HepG2 (cell line): ENCODE measurements around the gene B3GNT9. TPM values are rescaled to one million over a fixed set of nuclear protein-coding genes. Genes with fewer than 3 reads are reported as not detected.

Experiments
- ATAC-seq: fragments of 200-7000 bp; cut with Tn5 transposase; 3 replicates; pipeline ENCODE4 v1.9.1; 2020; ENCODE audit warnings: mild to moderate bottlenecking, moderate library complexity
- BruUV-seq: library from RNA; stranded (reverse); fragments of 400-500 nt; replicated peaks from 2 replicates; lab custom pipeline; 2021; lab: Mats Ljungman, UMichigan
- CTCF ChIA-PET: fragments of 300-600 bp; formaldehyde crosslinking; extraction: SDS; loops from one replicate; lab custom pipeline; 2021; ENCODE audit warnings: low total read pairs, inconsistent platforms, low intra/inter-chr PET ratio; lab: Yijun Ruan, JAX
- POLR2A ChIA-PET: fragments of 350-600 bp; sonication (Branson Sonifier 250); formaldehyde crosslinking; loops from one replicate; lab custom pipeline; 2020; ENCODE audit warnings: antibody characterized with exemption, inconsistent platforms; lab: Yijun Ruan, JAX
- DNase-seq: peaks from one replicate; pipeline ENCODE4 v3.0.0-alpha.2; 2015; ENCODE audit warnings: low spot score
- FAIRE-seq: peaks from 3 replicates; lab custom pipeline; 2011; peaks lifted over from hg19 to GRCh38; lab: Jason Lieb, UNC
- H2AFZ ChIP-seq: one replicate; pipeline ENCODE4 v1.6.1; 2011; ENCODE audit warnings: low read length, inconsistent platforms
- H3K27ac ChIP-seq: fragments of 300-600 bp; 3 replicates; pipeline ENCODE4 v1.8.0; 2011; ENCODE audit warnings: mixed run types, mild to moderate bottlenecking, mixed read lengths, low read length, inconsistent platforms; ENCODE audit not compliant: insufficient read depth; ENCODE audit errors: extremely low read length
- H3K27me3 ChIP-seq, 2 experiments: fragments of 200-600 bp in 1 of 2; 2 replicates in 1 of 2; 3 replicates in 1 of 2; pipeline versions ENCODE4 v1.6.0 to v1.8.0; 2011; ENCODE audit warnings: low read length in 2 of 2, mild to moderate bottlenecking in 2 of 2, moderate library complexity in 2 of 2, inconsistent platforms in 1 of 2; ENCODE audit not compliant: insufficient read depth in 2 of 2, control insufficient read depth in 1 of 2
- H3K36me3 ChIP-seq, 2 experiments: fragments of 200-600 bp in 1 of 2; replicated peaks in 1 of 2; 2 replicates in 1 of 2; 3 replicates in 1 of 2; pipeline versions ENCODE4 v1.5.1 to v1.8.0; 2011; ENCODE audit warnings: low read length in 2 of 2, inconsistent platforms in 1 of 2; ENCODE audit not compliant: insufficient read depth in 2 of 2, control insufficient read depth in 1 of 2
- H3K4me1 ChIP-seq: 2 replicates; pipeline ENCODE4 v1.5.1; 2012; ENCODE audit warnings: low read length, inconsistent platforms; ENCODE audit not compliant: insufficient read depth
- H3K4me2 ChIP-seq: 2 replicates; pipeline ENCODE4 v1.6.0; 2011; ENCODE audit warnings: low read depth, low read length, inconsistent platforms
- H3K4me3 ChIP-seq, 3 experiments: fragments of 200-600 bp in 1 of 3; sonication (generic), shearing (Covaris generic) in 1 of 3; replicated peaks in 1 of 3; 2 replicates each; pipeline ENCODE4 v1.5.1; 2011 to 2016; ENCODE audit warnings: low read length in 3 of 3, inconsistent platforms in 2 of 3, low read depth in 2 of 3, mild to moderate bottlenecking in 2 of 3, control low read depth in 1 of 3, mixed read lengths in 1 of 3; ENCODE audit not compliant: insufficient read depth in 1 of 3
- H3K79me2 ChIP-seq: one replicate; pipeline ENCODE4 v1.6.1; 2011; ENCODE audit warnings: low read length, inconsistent platforms; ENCODE audit not compliant: insufficient read depth
- H3K9ac ChIP-seq: 2 replicates; pipeline ENCODE4 v1.6.0; 2011; ENCODE audit warnings: mild to moderate bottlenecking, low read depth, low read length, inconsistent platforms; ENCODE audit not compliant: insufficient read depth
- H3K9me3 ChIP-seq: 2 replicates; pipeline ENCODE4 v1.5.1; 2012; ENCODE audit warnings: mild to moderate bottlenecking, low read length
- H4K20me1 ChIP-seq: 2 replicates; pipeline ENCODE4 v1.6.0; 2011; ENCODE audit warnings: inconsistent platforms, mild to moderate bottlenecking, low read length, moderate library complexity; ENCODE audit not compliant: insufficient read depth
- HOXA5 ChIP-seq: sonication (generic); formaldehyde crosslinking; IDR thresholded peaks from 2 replicates; pipeline ENCODE4 v1.4.0; 2020; ENCODE audit warnings: missing genetic modification reagents
- KAT2B ChIP-seq: fragments of 150-350 bp; IDR thresholded peaks from 2 replicates; pipeline ENCODE4 v1.6.1; 2014; ENCODE audit warnings: low read depth, low read length, borderline replicate concordance
- MEIS2 ChIP-seq: sonication (generic); formaldehyde crosslinking; IDR thresholded peaks from 2 replicates; pipeline ENCODE4 v1.9.0; 2021; ENCODE audit warnings: mild to moderate bottlenecking, missing genetic modification reagents
- PBX2 ChIP-seq: IDR thresholded peaks from 2 replicates; pipeline ENCODE4 v1.6.1; 2016; ENCODE audit warnings: control low read depth
- SRSF4 ChIP-seq: fragments of 200-400 bp; formaldehyde crosslinking; IDR thresholded peaks from one replicate; pipeline ENCODE4 v1.6.1; 2018; ENCODE audit warnings: mild to moderate bottlenecking, low read depth, low read length, moderate library complexity; ENCODE audit not compliant: poor library complexity, severe bottlenecking
- THYN1 ChIP-seq: sonication (generic); formaldehyde crosslinking; IDR thresholded peaks from 2 replicates; pipeline ENCODE4 v1.8.1; 2023; ENCODE audit warnings: low read depth, mild to moderate bottlenecking, moderate library complexity, missing genetic modification reagents, borderline replicate concordance
- ZNF136 ChIP-seq: sonication (generic); formaldehyde crosslinking; IDR thresholded peaks from 2 replicates; pipeline ENCODE4 v1.8.1; 2022; ENCODE audit warnings: low read depth, mild to moderate bottlenecking, moderate library complexity, missing genetic modification reagents
- ZNF576 ChIP-seq: sonication (generic); formaldehyde crosslinking; IDR thresholded peaks from 2 replicates; pipeline ENCODE4 v1.4.0; 2020; ENCODE audit warnings: mild to moderate bottlenecking, missing genetic modification reagents
- WGBS: methylation state at CpG from one replicate; pipeline ENCODE4 v1.1.6; 2017; ENCODE audit warnings: low lambda C conversion rate; 5-methylcytosine and 5-hydroxymethylcytosine counted together
- in situ Hi-C: cut with HindIII; loops from 2 replicates; pipeline ENCODE4 v1.10.0; 2017; ENCODE audit warnings: low pct_unique_long_range_greater_than_20kb; ENCODE audit not compliant: extremely low pct_ligation_motif_present
- intact Hi-C: fragments of 100-400 bp; cut with micrococcal nuclease; formaldehyde crosslinking; loops from one replicate; pipeline ENCODE4 v1.10.0; 2022; ENCODE audit not compliant: unreplicated experiment
- polyA plus RNA-seq, 8 experiments: library from polyadenylated mRNA; depleted of rRNA in 3 of 8; stranded (reverse) in 7 of 8; unstranded in 1 of 8; fragments of >200 nt; fragmentation: Illumina TruSeq in 4 of 8; extraction: Trizol in 4 of 8; gene quantifications; 2 replicates each; pipeline versions ENCODE4 v1.2.1 to v1.2.3, GENCODE V29; 2011 to 2016; ENCODE audit warnings: low read depth in 4 of 8, missing spikeins in 1 of 8, mixed read lengths in 1 of 8; ENCODE audit not compliant: insufficient read depth in 1 of 8
- total RNA-seq, 5 experiments: library from RNA; depleted of rRNA; stranded (reverse); fragments of >200 nt; fragmentation: Illumina TruSeq; extraction: Trizol; gene quantifications; 2 replicates each; pipeline ENCODE4 v1.2.3, GENCODE V29; 2016; ENCODE audit warnings: low read depth in 1 of 5

B3GNT9 gene
- total and polyA plus RNA-seq, 2 of the 13 experiments (the other 11 are each of a cell fraction or from before 2014, with no cell fraction given) = 1.5 to 3.1 TPM

GRCh38 chr16:67137605-67138004 is 13.2 kb downstream of the B3GNT9 start:
- intact Hi-C loops = no loop called here
- H3K4me3 ChIP-seq = no peak overlapping the region
- DNase-seq = no peak
- H3K4me2 ChIP-seq = no peak overlapping the region
- no peak overlapping the region for H3K9ac ChIP-seq
- no TSS peak for BruUV-seq
- no peaks in the 10 kb centered on the region for H4K20me1 ChIP-seq
- no peaks in the 10 kb centered on the region for H3K27me3 ChIP-seq
- H3K36me3 ChIP-seq = peaks cover 68 to 96% of the 10 kb centered on the region in 2 experiments
- ATAC-seq = no peak
- 90% methylated on average over 3 of the region's 3 CpGs for WGBS
- no peak for FAIRE-seq
- in situ Hi-C loops = no loop called here
- ChIA-PET CTCF (no interaction called here), POLR2A (interaction anchor here (1.6 kb wide), 1 partner anchor 21 kb away, joined by 3 read pairs; no protein-coding TSS in a partner anchor)
- H3K4me1 ChIP-seq = no peaks in the 10 kb centered on the region
- no peak overlapping the region for H3K27ac ChIP-seq
- TF ChIP-seq THYN1 = no peak
- peak; percentile 86; the same call in 1 of the 2 replicates for TF ChIP-seq HOXA5 (CRISPR knock-in tag)
- no peak for TF ChIP-seq SRSF4
- 0 out of 2 replicates have a peak, but pooled peaks have one; percentile 38 for TF ChIP-seq PBX2
- TF ChIP-seq KAT2B = no peak
- no peak for TF ChIP-seq ZNF136 (CRISPR knock-in tag)
- no peak for TF ChIP-seq ZNF576 (CRISPR knock-in tag)
- peak; percentile 47; the same call in 1 of the 2 replicates for TF ChIP-seq MEIS2
- no peaks in the 10 kb centered on the region for H3K79me2 ChIP-seq
- H3K9me3 ChIP-seq = no peaks in the 10 kb centered on the region
- no peak overlapping the region for H2AFZ ChIP-seq
